HG03066 (cell line): ENCODE data around the gene GARIN5B.

ENCODE experiments used
- ATAC-seq: cut with Tn5 transposase; IDR thresholded peaks from one replicate; pipeline ENCODE4 v1.9.1; 2021; ENCODE audit warnings: low read depth; ENCODE audit not compliant: unreplicated experiment

Gene GARIN5B

DNA sequence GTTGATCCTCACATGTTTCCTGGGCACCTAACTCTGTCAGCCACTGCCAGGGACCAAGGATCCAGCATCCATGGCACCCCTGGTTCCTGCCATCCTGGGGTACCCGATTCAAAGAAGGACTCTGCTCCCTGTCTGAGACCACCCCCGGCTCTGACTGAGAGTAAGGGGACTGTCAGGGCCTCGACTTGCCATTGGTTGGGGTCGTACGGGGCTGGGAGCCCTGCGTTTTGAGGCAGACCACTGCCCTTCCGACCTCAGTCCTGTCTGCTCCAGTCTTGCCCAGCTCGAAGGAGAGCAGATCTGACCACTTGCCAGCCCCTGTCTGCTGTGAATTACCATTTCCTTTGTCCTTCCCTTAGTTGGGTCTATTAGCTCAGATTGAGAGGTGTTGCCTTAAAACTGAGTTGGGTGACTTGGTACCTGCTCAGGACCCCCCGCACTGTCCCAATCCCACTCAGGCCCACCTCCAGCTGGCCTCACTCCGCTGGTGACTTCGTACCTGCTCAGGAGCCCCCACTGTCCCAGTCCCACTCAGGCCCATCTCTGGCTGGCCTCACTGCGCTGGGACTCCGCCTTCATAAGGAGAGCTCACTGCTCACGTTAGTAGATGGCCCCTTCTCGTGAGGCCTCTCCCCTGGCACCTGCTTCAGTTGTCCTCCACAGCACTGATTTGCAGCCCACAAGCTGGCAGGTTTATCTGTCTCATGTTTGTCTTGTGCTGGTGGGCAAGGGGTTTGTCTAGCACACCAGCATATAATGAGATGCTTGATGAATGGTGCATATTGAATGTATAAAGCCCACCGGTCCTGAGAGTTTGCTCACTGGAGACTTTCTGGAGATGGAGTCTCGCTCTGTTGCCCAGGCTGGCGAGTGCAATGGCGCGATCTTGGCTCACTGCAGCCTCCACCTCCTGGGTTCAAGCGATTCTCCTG is 26.6 kb upstream of the GARIN5B start:
- no peak for ATAC-seq

DNA sequence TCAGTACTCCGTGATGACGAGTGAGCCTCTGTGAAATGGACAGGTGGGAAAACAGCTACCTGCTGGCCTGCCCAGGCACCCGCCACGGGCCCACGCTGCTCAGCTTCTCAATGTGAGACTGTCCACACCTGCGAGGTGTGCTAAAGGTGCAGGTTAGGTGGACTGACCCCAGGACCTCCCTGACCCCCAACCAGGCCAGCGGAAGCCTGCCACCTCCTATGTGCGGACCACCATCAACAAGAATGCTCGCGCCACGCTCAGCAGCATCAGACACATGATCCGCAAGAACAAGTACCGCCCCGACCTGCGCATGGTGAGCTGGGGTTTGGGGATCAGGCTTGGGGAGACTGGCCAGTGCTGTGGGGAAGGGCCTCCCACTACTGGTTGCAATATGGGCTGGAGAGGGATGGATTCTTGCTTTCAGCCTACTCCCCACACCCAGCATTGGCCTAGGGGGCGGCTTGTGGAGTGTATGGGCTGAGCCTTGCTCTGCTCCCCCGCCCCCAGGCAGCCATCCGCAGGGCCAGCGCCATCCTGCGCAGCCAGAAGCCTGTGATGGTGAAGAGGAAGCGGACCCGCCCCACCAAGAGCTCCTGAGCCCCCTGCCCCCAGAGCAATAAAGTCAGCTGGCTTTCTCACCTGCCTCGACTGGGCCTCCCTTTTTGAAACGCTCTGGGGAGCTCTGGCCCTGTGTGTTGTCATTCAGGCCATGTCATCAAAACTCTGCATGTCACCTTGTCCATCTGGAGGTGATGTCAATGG is 24.9 kb upstream of the GARIN5B start:
- ATAC-seq, result no peak

DNA sequence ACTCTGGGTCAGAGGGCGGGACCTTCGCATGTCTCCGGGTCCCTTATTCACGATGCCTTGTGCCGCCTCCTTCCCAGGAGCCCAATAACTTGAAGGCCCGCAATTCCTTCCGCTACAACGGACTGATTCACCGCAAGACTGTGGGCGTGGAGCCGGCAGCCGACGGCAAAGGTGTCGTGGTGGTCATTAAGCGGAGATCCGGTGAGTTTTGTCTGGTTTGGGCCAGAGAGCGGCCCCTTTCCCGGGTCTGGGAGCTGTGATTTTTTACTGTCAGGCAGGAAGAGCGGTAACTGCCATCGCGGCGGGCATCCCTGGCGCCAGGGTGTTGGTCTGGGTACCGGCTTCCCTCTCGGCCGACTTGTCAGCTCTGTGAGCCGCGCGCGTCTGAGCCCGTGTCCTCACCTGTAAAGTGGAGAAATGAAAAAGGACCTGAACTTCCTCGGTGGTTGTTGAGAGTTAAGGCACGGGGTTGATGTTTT is 23.5 kb upstream of the GARIN5B start:
- ATAC-seq, result no peak

DNA sequence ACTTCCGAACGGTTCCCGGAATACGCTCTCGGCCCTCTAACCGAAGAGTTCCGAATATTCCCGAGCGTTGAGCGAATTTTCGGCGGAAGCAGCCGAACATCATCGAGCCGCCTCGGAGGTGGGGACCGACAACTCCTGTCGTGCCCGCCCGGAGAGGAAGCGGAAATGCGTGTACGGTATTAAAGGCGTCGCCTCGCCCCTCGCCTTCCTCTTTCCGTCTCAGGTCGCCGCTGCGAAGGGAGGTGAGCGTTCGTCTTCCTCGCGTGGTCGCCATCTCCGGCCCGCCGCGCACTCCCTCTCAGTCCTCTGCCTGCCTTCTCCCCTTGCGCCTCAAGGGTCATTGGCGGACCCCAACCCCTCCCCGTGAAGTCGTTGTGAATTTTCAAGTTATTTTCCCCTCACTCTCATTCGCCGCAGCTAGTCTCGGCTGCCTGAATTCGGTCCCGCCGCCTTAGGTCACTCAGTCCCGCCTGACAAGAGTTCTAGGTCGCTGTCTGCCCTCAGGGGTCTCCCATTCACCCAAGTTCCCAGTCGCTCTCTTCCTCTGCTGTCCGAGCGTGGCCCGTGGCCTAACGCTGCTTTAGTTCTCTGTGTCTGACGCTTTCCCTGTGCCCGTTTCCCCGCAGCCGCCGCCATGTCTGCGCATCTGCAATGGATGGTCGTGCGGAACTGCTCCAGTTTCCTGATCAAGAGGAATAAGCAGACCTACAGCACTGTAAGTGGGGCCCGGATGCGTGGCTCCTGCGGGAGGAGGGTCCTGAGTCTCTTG is 22.8 kb upstream of the GARIN5B start, which contains the start of gene RPL28:
RPL28 (plus strand) TSS at position 209 of the 769 bp plus-strand sequence; CDS start at position 635, 426 bp downstream.
- ATAC-seq, result peak; percentile 56

DNA sequence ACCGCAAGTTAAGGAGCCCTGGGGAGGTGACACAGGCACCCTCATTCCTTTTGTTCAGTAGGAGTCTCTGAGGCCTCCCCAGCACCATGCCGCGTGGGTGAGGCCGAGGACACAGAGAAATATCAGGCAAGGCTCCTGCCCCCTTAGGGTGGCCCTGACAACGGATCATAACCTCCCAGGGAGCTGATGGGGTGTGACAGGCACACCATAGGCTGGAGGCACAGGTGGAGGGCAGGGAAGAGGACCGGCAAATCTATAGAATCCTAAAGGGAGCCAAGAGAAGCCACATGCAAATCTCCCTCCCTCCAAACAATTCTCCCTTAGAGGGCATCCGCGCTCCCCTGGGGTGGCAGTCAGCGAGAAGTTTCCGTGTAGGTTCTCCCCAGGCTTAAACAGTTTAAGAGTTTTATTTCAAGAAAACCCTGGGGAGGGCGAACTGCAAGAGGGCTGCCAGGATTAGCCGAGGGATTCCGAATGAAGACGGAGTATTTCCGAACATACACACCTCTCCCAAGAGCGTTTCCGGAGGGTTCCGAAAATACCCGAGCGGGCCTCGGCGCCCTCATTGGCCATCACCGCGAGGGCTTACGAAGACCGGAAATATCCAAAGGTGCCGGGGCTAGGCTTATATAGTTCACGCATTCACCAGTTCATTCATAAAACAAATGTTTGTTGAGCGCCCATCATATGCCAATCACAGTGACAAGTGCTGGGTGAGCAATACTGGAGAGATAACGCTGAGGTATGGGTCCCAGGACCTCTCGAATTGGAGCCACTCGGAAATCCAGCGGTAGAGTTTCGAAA is 22.1 kb upstream of the GARIN5B start:
- peak; percentile 53 for ATAC-seq

DNA sequence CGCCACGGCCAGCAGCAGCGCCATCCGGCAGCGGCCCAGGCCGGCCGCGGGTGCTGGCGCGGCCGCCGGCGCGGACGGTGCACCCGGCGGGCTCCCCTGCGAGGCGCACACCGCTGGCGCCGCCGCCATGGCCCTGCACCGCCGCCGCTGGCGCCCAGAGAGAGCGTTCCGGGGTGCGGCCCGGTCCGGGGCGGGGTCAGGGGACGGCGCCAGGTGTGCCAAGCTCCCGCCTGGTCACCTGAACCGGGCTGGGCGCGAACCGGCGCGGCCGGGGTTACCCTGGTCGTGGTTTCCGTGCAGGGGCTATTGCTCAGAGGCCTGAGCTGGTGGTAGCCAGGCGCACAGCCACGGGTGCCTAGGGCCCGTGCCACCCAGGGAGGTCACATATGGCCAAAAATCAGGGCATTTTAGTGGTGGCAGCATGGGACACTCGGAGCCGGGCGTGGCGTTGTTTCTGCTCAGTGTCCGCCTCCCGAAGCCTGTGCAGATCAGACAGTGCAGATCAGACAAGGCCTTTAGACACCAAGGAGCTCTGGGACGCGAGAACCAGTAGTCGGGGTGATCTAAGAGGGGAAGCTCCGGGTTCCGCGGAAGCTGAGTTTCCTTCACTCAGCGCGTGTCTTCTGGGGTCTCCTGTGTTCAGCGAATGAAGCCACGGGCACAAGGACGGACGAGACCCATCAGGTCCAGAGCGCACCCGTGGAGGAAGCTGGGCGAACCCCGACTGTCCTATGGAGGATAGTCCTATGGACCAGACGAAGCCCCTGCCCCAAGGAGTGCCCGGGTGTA is 21.3 kb upstream of the GARIN5B start, which contains the start of gene TMEM238:
TMEM238 (minus strand) TSS at position 162 of the 789 bp plus-strand sequence; CDS start at position 129, 33 bp downstream.
- no peak for ATAC-seq

DNA sequence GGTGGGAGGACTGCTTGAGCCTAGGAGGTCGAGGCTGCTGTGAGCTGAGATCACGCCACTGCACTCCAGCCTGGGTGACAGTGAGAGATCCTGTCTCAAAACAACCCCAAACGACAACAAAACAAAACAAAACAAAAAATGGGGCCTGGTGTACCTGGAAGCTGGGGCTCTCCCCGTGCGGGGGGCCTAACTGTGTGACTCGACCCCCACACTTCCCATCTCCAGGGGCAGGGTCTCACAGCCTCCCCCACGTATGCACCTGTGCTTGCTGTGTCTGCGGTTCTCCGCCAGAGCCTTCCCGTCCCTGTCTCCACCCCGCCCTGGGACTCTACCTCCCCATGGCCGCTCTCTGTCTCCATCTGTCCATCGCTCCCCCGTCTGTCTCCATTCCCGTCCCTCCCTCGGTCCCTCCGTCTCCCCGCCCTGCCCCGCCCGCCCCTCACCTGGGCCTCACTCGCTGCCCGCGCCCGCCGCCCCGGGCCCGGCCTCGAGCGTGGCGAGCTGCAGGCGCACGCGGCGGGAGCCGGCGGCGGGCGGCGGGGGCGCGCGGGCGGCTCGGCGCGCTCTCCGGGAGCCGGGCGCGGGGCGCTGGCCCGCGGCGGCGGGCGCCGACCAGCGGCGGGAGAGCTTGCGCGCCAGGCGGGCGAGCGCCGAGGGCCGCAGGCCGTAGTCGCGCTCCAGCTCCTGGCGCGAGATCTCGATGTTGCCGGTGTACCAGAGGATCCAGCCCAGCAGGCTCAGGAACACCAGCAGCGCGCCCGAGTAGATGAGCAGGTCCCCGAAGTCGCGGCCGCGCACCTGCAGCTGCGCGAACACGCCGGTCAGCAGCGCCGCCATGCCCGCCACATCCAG is 20.4 kb upstream of the GARIN5B start:
- ATAC-seq, result no peak

DNA sequence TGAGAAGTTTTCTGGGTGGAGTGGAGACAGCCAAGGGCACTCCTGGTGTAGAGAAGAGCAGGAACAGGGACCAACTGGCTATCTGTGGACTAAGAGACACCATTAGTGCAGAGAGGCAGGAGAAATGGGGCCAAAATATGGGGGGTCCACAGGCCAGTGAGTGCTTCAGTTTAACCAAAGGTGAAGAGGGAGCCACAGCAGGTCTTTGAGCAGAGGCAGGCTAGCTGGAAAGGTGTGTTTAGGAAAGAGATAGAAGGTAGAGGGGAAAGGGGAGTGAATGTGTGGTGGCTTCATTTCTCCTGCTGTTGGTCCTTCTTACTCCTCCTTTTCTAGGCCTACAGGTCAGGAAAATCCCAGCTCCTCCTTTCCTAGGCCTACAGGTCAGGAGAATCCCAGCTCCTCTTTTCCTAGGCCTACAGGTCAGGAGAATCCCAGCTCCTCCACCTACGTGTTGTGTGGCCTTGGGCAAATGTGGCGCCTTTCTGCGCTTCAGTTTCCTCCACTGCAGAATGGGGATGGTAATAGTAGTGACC is 19.5 kb upstream of the GARIN5B start:
- no peak for ATAC-seq

DNA sequence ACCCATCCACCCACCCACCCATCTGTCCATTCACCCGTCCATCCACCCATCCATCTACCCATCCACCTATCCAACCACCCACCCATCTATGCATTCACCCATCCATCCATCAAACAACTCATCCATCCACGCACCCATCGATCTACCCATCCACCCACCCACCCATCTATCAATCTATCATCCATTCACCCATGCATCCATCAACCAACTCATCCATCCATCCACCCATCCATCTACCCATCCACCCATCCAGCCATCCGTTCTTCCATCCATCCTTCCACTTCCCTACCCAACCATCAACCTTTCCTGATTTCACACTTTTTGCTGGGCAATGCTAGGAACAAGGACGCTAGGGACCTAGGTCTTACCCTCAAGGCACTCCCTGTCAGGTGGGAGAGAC is 19.0 kb upstream of the GARIN5B start:
- no peak for ATAC-seq

DNA sequence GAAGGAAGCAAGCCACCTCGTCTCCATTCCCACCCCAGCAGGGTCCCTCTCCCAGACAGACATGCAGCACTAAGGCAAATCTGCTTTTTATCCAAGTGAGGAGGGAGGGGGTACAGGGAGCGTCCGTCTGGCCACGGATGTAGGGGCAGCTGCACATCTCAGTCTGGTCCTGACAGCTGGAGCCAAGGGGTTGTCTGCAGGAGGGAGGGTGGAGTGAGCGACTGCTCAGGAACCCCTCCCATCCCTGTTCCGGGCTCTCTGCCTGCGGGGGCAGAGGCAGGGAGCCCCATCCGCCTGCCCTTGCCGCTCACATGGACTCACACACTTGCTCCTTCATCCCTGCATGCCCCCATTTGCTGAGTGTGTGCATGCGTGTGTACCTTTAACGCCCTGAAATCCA is 16.1 kb upstream of the GARIN5B start:
- ATAC-seq, result no peak

DNA sequence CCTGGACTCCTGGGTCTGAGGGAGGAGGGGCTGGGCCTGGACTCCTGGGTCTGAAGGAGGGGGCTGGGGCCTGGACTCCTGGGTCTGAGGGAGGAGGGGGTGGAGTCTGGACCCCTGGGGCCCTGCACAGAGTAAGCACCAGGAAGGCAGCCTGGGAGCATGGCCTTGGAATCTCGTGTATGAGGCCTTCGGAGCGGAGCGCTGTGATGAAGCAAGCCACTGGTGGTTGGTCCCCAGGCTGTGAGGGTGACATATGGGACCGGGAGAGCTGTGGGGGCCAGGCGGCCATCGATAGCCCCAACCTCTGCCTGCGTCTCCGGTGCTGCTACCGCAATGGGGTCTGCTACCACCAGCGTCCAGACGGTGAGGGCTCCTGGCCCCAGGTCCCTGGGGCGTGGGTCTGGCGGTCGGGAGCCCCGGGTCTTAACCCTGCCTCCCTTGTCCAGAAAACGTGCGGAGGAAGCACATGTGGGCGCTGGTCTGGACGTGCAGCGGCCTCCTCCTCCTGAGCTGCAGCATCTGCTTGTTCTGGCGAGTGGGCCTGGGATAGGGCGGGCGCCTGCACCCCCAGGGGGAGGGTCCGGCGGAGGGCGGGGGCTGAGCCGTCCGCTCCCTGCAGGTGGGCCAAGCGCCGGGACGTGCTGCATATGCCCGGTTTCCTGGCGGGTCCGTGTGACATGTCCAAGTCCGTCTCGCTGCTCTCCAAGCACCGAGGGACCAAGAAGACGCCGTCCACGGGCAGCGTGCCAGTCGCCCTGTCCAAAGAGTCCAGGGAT is 14.5 kb upstream of the GARIN5B start:
- ATAC-seq, result no peak

DNA sequence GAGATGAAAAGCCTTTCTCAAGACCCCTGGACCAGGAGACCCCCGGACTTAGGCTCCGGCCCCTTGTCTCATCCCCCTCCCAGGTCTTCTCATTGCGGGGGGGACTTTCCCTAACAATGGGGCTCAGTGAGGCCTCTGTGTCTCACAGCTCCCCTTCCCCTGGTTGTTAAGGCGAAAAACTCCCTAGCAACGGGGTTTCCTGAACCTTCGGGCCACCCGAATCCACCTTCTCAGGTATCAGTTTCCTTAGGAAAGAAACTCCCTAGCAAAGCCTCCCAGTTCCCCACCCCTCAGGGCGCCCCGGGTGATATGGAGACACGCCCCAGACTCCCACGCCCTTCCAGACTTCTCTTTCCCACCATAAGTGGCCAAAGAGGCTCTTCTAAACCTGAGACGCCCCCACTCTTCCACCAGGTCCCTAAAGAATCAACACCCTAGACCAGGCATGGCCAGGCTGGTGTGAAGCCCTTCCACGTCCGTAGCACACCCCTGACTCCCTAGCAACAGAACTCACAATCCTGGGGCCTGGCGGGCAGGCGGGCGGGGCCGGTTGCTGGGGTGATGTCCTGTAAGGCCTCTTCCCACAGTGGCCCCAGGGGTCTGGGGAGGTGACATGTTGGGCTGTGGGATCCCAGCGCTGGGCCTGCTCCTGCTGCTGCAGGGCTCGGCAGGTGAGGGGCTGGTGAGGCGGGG is 13.3 kb upstream of the GARIN5B start, which contains the start of gene TMEM190:
TMEM190 (plus strand) TSS at position 586 of the 693 bp plus-strand sequence; CDS start at position 614, 28 bp downstream.
- no peak for ATAC-seq

DNA sequence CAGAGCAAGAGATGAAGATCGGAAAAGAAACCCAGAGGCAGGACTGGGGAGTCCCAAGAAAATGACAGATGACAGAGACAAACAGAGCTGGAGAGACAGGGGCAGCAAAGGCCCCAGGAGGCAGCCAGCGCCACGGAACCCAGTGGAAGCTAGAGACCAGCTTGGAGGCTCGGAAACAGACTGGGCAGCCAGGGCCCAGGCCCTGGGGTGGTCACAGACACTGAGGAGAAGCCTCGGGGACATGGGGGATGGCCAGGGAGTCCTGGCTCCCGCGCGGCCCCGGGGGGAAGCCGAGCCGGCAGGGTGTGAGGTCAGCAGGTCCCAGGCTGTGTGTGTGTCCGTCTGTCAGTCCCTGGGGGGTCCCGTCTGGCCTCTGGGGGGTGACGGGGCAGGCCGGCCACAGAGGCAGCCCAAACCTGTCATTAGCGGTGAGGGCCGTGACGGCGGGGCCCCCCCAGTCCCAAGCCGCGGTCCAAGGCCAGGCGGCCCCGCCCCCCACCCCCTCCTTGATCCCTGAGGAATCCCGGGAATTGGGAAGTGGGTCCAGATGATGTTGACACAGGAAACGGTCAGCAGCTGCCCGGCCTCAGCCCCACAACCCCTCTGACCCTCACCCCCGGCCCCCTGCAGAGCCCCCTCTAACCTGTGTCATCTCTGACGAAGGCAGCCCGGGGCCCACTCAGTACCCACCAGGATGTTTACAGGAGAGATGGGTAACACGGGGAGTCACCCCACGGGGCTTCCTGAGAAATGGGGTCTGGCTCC is 11.1 kb upstream of the GARIN5B start:
- no peak for ATAC-seq

DNA sequence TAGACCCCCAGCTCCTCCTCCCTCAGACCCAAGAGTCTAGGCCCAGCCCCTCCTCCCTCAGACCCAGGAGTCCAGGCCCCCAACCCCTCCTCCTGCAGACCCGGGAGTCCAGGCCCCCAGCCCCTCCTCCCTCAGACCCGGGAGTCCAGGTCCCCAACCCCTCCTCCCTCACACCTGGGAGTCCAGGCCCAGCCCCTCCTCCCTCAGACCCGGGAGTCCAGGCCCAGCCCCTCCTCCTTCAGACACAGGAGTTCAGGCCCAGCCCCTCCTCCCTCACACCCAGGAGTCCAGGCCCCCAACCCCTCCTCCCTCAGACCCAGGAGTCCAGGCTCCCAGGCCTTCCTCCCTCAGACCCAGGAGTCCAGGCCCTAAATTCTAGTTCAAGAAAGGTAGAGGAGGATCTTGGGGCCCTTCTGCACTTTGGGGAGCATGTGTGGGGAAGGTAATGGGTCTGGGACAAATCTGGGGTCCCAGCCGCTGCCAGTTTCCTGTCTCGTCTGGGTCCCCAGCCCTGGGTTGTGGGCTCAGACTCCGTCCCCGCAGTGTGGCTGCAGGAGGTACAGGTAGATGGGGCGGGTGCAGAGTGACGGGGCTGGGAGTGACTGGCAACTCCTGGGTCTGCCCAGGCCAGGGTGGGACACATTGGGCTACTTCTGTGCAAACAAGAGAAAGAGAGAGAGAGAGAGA is 10.4 kb upstream of the GARIN5B start:
- ATAC-seq, result no peak
